OCI-LY3 (cell line): ENCODE results near the gene HNMT.

Experiments
- EZH2phosphoT487 ChIP-seq: fragments of 200-600 bp; shearing (Covaris generic); IDR thresholded peaks from 2 replicates; pipeline ENCODE4 v1.6.1; 2018; ENCODE audit warnings: antibody characterized with exemption, mixed run types, low read depth
- TF ChIP-seq, protein P1 (sequence below): fragments of 200-600, 300-600 bp; sonication (generic); IDR thresholded peaks from 2 replicates; pipeline ENCODE4 v1.5.1; 2014; ENCODE audit warnings: antibody characterized with exemption, low read length, low read depth

GRCh38 chr2:138059487-138060300 lies 95.4 kb downstream of the HNMT start:
- TF ChIP-seq, protein P1, sequence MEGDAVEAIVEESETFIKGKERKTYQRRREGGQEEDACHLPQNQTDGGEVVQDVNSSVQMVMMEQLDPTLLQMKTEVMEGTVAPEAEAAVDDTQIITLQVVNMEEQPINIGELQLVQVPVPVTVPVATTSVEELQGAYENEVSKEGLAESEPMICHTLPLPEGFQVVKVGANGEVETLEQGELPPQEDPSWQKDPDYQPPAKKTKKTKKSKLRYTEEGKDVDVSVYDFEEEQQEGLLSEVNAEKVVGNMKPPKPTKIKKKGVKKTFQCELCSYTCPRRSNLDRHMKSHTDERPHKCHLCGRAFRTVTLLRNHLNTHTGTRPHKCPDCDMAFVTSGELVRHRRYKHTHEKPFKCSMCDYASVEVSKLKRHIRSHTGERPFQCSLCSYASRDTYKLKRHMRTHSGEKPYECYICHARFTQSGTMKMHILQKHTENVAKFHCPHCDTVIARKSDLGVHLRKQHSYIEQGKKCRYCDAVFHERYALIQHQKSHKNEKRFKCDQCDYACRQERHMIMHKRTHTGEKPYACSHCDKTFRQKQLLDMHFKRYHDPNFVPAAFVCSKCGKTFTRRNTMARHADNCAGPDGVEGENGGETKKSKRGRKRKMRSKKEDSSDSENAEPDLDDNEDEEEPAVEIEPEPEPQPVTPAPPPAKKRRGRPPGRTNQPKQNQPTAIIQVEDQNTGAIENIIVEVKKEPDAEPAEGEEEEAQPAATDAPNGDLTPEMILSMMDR, result no peak
- TF ChIP-seq EZH2phosphoT487, result no peak
